Measurements from ENCODE around the gene AP2A2. TPM values are rescaled to one million over a fixed set of nuclear protein-coding genes. Genes with fewer than 3 reads are reported as not detected.

The AP2A2 gene
- total RNA-seq, 1 experiment from 2014 or later = 29.6 TPM

DNA sequence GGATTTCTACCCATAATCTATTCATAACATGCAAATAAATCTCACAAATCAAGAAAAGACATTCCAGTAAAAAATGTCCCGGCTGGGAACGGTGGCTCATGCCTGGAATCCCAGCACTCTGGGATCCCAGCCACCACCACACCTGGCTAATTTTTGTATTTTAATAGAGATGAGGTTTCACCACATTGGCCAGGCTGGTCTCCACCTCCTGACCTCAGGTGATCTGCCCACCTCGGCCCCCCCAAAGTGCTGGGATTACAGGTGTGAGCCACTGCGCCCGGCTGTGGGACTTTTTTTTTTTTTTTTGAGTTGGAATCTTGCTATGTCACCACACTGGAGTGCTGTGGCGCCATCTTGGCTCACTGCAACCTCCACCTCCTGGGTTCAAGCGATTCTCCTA lies 19.7 kb upstream of the AP2A2 start:
- H3K27ac ChIP-seq (ENCODE audit: low read length) = no peak overlapping the region
- ATAC-seq (no peak), DNase-seq (no peak)
- H3K9me2 ChIP-seq (replicated peaks; ENCODE audit: low read length) = no peaks in the 10 kb centered on the region
- no TSS peak for BruUV-seq (replicated peaks)
- no peaks in the 10 kb centered on the region for H3K9me3 ChIP-seq (ENCODE audit: low read length)
- H3K9ac ChIP-seq (ENCODE audit: low read length) = no peak overlapping the region
- no peaks in the 10 kb centered on the region for H4K20me1 ChIP-seq (ENCODE audit: low read length)
- no peak overlapping the region for H3K4me3 ChIP-seq (ENCODE audit: low read length)
- H3K4me1 ChIP-seq (ENCODE audit: insufficient read depth, low read length) = peaks cover 9% of the 10 kb centered on the region
- CTCF ChIA-PET = no interaction called here
- intact Hi-C loops (cut with micrococcal nuclease) = no loop called here
- H3K79me2 ChIP-seq (ENCODE audit: low read length) = peaks cover 40% of the 10 kb centered on the region
- no peaks in the 10 kb centered on the region for H3K27me3 ChIP-seq (ENCODE audit: low read length)
- no peak for TF ChIP-seq EZH2 (IDR thresholded peaks at IDR 0.05; ENCODE audit: low read length, unreplicated experiment)
- TF ChIP-seq, protein P1, sequence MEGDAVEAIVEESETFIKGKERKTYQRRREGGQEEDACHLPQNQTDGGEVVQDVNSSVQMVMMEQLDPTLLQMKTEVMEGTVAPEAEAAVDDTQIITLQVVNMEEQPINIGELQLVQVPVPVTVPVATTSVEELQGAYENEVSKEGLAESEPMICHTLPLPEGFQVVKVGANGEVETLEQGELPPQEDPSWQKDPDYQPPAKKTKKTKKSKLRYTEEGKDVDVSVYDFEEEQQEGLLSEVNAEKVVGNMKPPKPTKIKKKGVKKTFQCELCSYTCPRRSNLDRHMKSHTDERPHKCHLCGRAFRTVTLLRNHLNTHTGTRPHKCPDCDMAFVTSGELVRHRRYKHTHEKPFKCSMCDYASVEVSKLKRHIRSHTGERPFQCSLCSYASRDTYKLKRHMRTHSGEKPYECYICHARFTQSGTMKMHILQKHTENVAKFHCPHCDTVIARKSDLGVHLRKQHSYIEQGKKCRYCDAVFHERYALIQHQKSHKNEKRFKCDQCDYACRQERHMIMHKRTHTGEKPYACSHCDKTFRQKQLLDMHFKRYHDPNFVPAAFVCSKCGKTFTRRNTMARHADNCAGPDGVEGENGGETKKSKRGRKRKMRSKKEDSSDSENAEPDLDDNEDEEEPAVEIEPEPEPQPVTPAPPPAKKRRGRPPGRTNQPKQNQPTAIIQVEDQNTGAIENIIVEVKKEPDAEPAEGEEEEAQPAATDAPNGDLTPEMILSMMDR (conservative IDR thresholded peaks at IDR 0.05; ENCODE audit: low read depth, low read length) = no peak
- TF ChIP-seq EZH2phosphoT487 (IDR thresholded peaks at IDR 0.05; ENCODE audit: borderline replicate concordance, low read length) = no peak
- H3F3A ChIP-seq (ENCODE audit: low read length, unreplicated experiment) = no peaks in the 10 kb centered on the region
- H3K4me2 ChIP-seq (ENCODE audit: low read length) = no peak overlapping the region
- POLR2A ChIA-PET (ENCODE audit: unreplicated experiment) = no interaction called here
- H3K36me3 ChIP-seq (ENCODE audit: low read depth, low read length) = peaks cover 16% of the 10 kb centered on the region
- no peak overlapping the region for H2AFZ ChIP-seq (ENCODE audit: low read length)

DNA sequence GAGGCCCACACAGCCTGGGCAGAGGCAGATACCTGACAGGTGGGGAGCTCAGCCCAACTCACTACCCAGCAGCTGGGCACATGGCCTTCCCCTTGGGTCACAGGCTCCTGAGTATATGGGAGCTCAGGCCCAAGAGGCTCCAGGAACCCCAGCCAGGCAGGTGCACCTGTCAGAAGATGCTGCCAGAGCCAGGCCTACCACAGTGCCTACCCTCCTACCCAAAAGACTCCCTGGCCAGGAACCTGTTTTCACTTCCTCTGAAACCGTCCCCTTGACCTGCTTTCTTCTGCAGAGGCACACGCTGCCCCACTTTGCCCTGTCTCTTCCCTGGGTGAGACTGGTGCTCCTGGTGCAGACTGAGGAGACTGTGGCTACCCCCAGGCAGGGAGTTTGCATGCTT lies 18.0 kb upstream of the AP2A2 start:
- H3K9me3 ChIP-seq (ENCODE audit: low read length) = no peaks in the 10 kb centered on the region

DNA sequence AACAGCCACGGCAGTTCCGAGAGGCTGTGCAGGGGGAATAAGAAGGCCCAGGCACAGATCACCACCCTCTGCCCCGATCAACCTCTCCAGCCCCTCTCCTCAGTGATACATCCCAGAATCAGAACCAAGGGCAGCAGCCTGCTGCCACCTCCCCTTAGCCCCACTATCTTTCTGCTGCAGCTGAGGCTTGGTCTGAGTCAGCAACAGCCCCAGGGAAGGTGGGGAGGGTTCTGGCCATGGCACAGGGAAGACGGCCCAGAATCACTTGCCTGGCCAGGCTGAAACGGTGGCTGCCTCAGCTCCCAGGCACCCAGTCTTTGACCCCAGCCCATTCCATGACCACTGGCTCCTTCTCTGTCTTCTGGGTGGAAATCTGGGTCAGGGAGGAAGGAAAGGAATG lies 17.4 kb upstream of the AP2A2 start:
- DNase-seq = peak; percentile 33
- intact Hi-C loops (cut with micrococcal nuclease) = no loop called here
- peaks cover 40% of the 10 kb centered on the region for H3K79me2 ChIP-seq (ENCODE audit: low read length)
- no peak overlapping the region for H3K9ac ChIP-seq (ENCODE audit: low read length)
- BruUV-seq (replicated peaks) = no TSS peak
- no peak for ATAC-seq
- no peak overlapping the region for H3K27ac ChIP-seq (ENCODE audit: low read length)
- no peaks in the 10 kb centered on the region for H3K9me3 ChIP-seq (ENCODE audit: low read length)
- ChIA-PET POLR2A (ENCODE audit: unreplicated experiment) (no interaction called here), CTCF (no interaction called here)
- no peaks in the 10 kb centered on the region for H3K27me3 ChIP-seq (ENCODE audit: low read length)
- peaks cover 8% of the 10 kb centered on the region for H3K36me3 ChIP-seq (ENCODE audit: low read depth, low read length)
- peaks cover 16% of the 10 kb centered on the region for H3K4me1 ChIP-seq (ENCODE audit: insufficient read depth, low read length)
- no peaks in the 10 kb centered on the region for H3F3A ChIP-seq (ENCODE audit: low read length, unreplicated experiment)
- no peak overlapping the region for H3K4me3 ChIP-seq (ENCODE audit: low read length)
- no peaks in the 10 kb centered on the region for H3K9me2 ChIP-seq (replicated peaks; ENCODE audit: low read length)
- TF ChIP-seq EZH2 (IDR thresholded peaks at IDR 0.05; ENCODE audit: low read length, unreplicated experiment) (no peak), EZH2phosphoT487 (IDR thresholded peaks at IDR 0.05; ENCODE audit: borderline replicate concordance, low read length) (no peak)
- TF ChIP-seq, protein P1 (conservative IDR thresholded peaks at IDR 0.05; ENCODE audit: low read depth, low read length) = no peak
- H4K20me1 ChIP-seq (ENCODE audit: low read length) = no peaks in the 10 kb centered on the region
- no peak overlapping the region for H3K4me2 ChIP-seq (ENCODE audit: low read length)
- H2AFZ ChIP-seq (ENCODE audit: low read length) = no peak overlapping the region

More for the DNA sequence above, 18.0 kb upstream of the AP2A2 start:
- H4K20me1 ChIP-seq (ENCODE audit: low read length) = no peaks in the 10 kb centered on the region
- intact Hi-C loops (cut with micrococcal nuclease) = no loop called here
- H3K9me2 ChIP-seq (replicated peaks; ENCODE audit: low read length) = no peaks in the 10 kb centered on the region
- H2AFZ ChIP-seq (ENCODE audit: low read length) = no peak overlapping the region
- peaks cover 8% of the 10 kb centered on the region for H3K36me3 ChIP-seq (ENCODE audit: low read depth, low read length)
- H3K4me1 ChIP-seq (ENCODE audit: insufficient read depth, low read length) = peaks cover 16% of the 10 kb centered on the region
- H3K79me2 ChIP-seq (ENCODE audit: low read length) = peaks cover 40% of the 10 kb centered on the region
- no TSS peak for BruUV-seq (replicated peaks)
- H3F3A ChIP-seq (ENCODE audit: low read length, unreplicated experiment) = no peaks in the 10 kb centered on the region
- no peak overlapping the region for H3K4me2 ChIP-seq (ENCODE audit: low read length)
- DNase-seq (no peak), ATAC-seq (no peak)
- TF ChIP-seq EZH2phosphoT487 (IDR thresholded peaks at IDR 0.05; ENCODE audit: borderline replicate concordance, low read length) (no peak), EZH2 (IDR thresholded peaks at IDR 0.05; ENCODE audit: low read length, unreplicated experiment) (no peak)
- TF ChIP-seq, protein P1 (conservative IDR thresholded peaks at IDR 0.05; ENCODE audit: low read depth, low read length) = no peak
- ChIA-PET CTCF (no interaction called here), POLR2A (ENCODE audit: unreplicated experiment) (no interaction called here)
- no peak overlapping the region for H3K27ac ChIP-seq (ENCODE audit: low read length)
- H3K27me3 ChIP-seq (ENCODE audit: low read length) = no peaks in the 10 kb centered on the region
- H3K9ac ChIP-seq (ENCODE audit: low read length) = no peak overlapping the region
- no peak overlapping the region for H3K4me3 ChIP-seq (ENCODE audit: low read length)

All from PC-3 (cell line).